ENCODE results near the gene PDXDC1.
A peak's percentile ranks its signal among the peaks of the same experiment; 100 is the strongest.
"Not testable (repeated sequence)": the region's sequence is repeated elsewhere in the genome, so short reads cannot be mapped to it uniquely, and the experiment has no call there.

PDXDC1 gene

GRCh38 chr16:15055141-15056053, 80.6 kb downstream of the PDXDC1 start:
- peak in 6 of 10 donors; percentile 17 to 90 (median 38) for DNase-seq
- intact Hi-C loops (cut with DNase I) = no loop called here

GRCh38 chr16:15057681-15058417, 83.0 kb downstream of the PDXDC1 start:
- DNase-seq = no peak
- intact Hi-C loops (cut with DNase I) = no loop called here

GRCh38 chr16:15059324-15059723, 84.5 kb downstream of the PDXDC1 start:
- no peak for DNase-seq
- intact Hi-C loops (cut with DNase I) = no loop called here

- DNase-seq; intact Hi-C loops (cut with DNase I): not testable (repeated sequence)
Measured at GRCh38 chr16:15062085-15062810, 87.4 kb downstream of the PDXDC1 start.

GRCh38 chr16:15065961-15066360, 91.1 kb downstream of the PDXDC1 start:
- intact Hi-C loops (cut with DNase I); DNase-seq: not testable (repeated sequence)

- intact Hi-C loops (cut with DNase I); DNase-seq: not testable (repeated sequence)
Measured at GRCh38 chr16:15066690-15067089, 91.9 kb downstream of the PDXDC1 start.

GRCh38 chr16:15071013-15071412, 96.2 kb downstream of the PDXDC1 start:
- DNase-seq; intact Hi-C loops (cut with DNase I): not testable (repeated sequence)

GRCh38 chr16:15071916-15072769, 97.3 kb downstream of the PDXDC1 start:
- intact Hi-C loops (cut with DNase I); DNase-seq: not testable (repeated sequence)

GRCh38 chr16:15073101-15073500, 98.3 kb downstream of the PDXDC1 start:
- intact Hi-C loops (cut with DNase I) = no loop called here
- no peak for DNase-seq

GRCh38 chr16:15076161-15076560, 101.3 kb downstream of the PDXDC1 start:
- intact Hi-C loops (cut with DNase I); DNase-seq: not testable (repeated sequence)

GRCh38 chr16:15080883-15081282, 106.1 kb downstream of the PDXDC1 start:
- DNase-seq; intact Hi-C loops (cut with DNase I): not testable (repeated sequence)

- DNase-seq; intact Hi-C loops (cut with DNase I): not testable (repeated sequence)
Measured at GRCh38 chr16:15082788-15083187, 108.0 kb downstream of the PDXDC1 start.

- intact Hi-C loops (cut with DNase I); DNase-seq: not testable (repeated sequence)
Measured at GRCh38 chr16:15090663-15091269, 115.9 kb downstream of the PDXDC1 start.

- intact Hi-C loops (cut with DNase I) = not testable (repeated sequence)
Measured at GRCh38 chr16:15093571-15093954, 118.7 kb downstream of the PDXDC1 start.

GRCh38 chr16:15093955-15094827, 119.4 kb downstream of the PDXDC1 start, which contains the start of gene RRN3:
TSS of gene RRN3 (minus strand) at chr16:15094272. CDS start at chr16:15094233, 39 bp downstream.
- intact Hi-C loops (cut with DNase I) = not testable (repeated sequence)
- DNase-seq = peak; percentile 90 to 99 (median 93)

More at GRCh38 chr16:15093571-15093954, 118.7 kb downstream of the PDXDC1 start:
- not testable (repeated sequence) for DNase-seq

- not testable (repeated sequence) for DNase-seq
Measured at GRCh38 chr16:15096583-15096972, 121.8 kb downstream of the PDXDC1 start.

GRCh38 chr16:15099366-15099909, 124.6 kb downstream of the PDXDC1 start:
- intact Hi-C loops (cut with DNase I); DNase-seq: not testable (repeated sequence)

More at GRCh38 chr16:15096583-15096972, 121.8 kb downstream of the PDXDC1 start:
- intact Hi-C loops (cut with DNase I) = not testable (repeated sequence)
